GM23338 (cell line): ENCODE data around the gene HTR4. TPM values are rescaled to one million over a fixed set of nuclear protein-coding genes. Genes with fewer than 3 reads are reported as not detected.

Experiments
- ATAC-seq: fragments of 200-7000 bp; cut with Tn5 transposase; 3 replicates; pipeline ENCODE4 v1.9.1; 2020
- DNase-seq: peaks from one replicate; pipeline ENCODE4 v3.0.0-alpha.2; 2015; ENCODE audit warnings: low spot score
- H2AFZ ChIP-seq: fragments of 200-600 bp; sonication (generic); 2 replicates; pipeline ENCODE4 v1.8.0; 2016; ENCODE audit warnings: antibody characterized with exemption, mild to moderate bottlenecking, moderate library complexity
- H3F3A ChIP-seq: fragments of 200-600 bp; sonication (generic); replicated peaks from 2 replicates; pipeline ENCODE4 v1.8.0; 2017; ENCODE audit warnings: antibody characterized with exemption, mixed run types, low read depth
- H3K27ac ChIP-seq: fragments of 200-600 bp; sonication (generic); 2 replicates; pipeline ENCODE4 v1.6.1; 2016; ENCODE audit warnings: low read depth
- H3K27me3 ChIP-seq: fragments of 200-600 bp; sonication (generic); 2 replicates; pipeline ENCODE4 v1.8.0; 2016; ENCODE audit warnings: mild to moderate bottlenecking, mixed run types, moderate library complexity; ENCODE audit not compliant: insufficient read depth
- H3K36me3 ChIP-seq: fragments of 200-600 bp; sonication (generic); 2 replicates; pipeline ENCODE4 v1.8.0; 2016; ENCODE audit warnings: mild to moderate bottlenecking; ENCODE audit not compliant: insufficient read depth
- H3K4me1 ChIP-seq: fragments of 200-600 bp; sonication (generic); 2 replicates; pipeline ENCODE4 v1.8.0; 2016; ENCODE audit warnings: mild to moderate bottlenecking, moderate library complexity; ENCODE audit not compliant: insufficient read depth
- H3K4me2 ChIP-seq: fragments of 200-600 bp; sonication (generic); 2 replicates; pipeline ENCODE4 v1.7.1; 2017; ENCODE audit warnings: mixed run types
- H3K4me3 ChIP-seq: fragments of 200-600 bp; sonication (generic); 2 replicates; pipeline ENCODE4 v1.6.1; 2016; ENCODE audit warnings: mixed run types
- H3K79me2 ChIP-seq: fragments of 200-600 bp; sonication (generic); replicated peaks from 2 replicates; pipeline ENCODE4 v1.8.0; 2017; ENCODE audit warnings: mild to moderate bottlenecking; ENCODE audit not compliant: insufficient read depth
- H3K9me2 ChIP-seq: fragments of 200-600 bp; sonication (generic); 2 replicates; pipeline ENCODE4 v1.8.0; 2017; ENCODE audit not compliant: insufficient read depth
- H4K20me1 ChIP-seq: fragments of 200-600 bp; sonication (generic); replicated peaks from 2 replicates; pipeline ENCODE4 v1.8.0; 2017; ENCODE audit warnings: mild to moderate bottlenecking; ENCODE audit not compliant: insufficient read depth
- H3K27ac Mint-ChIP-seq: 2 replicates; pipeline ENCODE4 v1.8.0; 2020; ENCODE audit warnings: inconsistent platforms, mild to moderate bottlenecking, moderate library complexity, mixed read lengths
- H3K27me3 Mint-ChIP-seq: 3 replicates; pipeline ENCODE4 v1.8.0; 2022; ENCODE audit warnings: low read depth, mild to moderate bottlenecking, moderate library complexity, mixed read lengths, inconsistent platforms; ENCODE audit not compliant: insufficient read depth, poor library complexity
- H3K36me3 Mint-ChIP-seq: 3 replicates; pipeline ENCODE4 v1.8.0; 2021; ENCODE audit warnings: low read depth, mild to moderate bottlenecking, inconsistent platforms, moderate library complexity, mixed read lengths
- H3K4me1 Mint-ChIP-seq: 3 replicates; pipeline ENCODE4 v1.8.0; 2020; ENCODE audit warnings: mild to moderate bottlenecking, inconsistent platforms, mixed read lengths
- H3K4me3 Mint-ChIP-seq: 3 replicates; pipeline ENCODE4 v1.8.0; 2021; ENCODE audit warnings: moderate library complexity, mild to moderate bottlenecking, inconsistent platforms, mixed read lengths
- H3K9me3 Mint-ChIP-seq: 3 replicates; pipeline ENCODE4 v1.8.0; 2020; ENCODE audit warnings: moderate library complexity, mild to moderate bottlenecking, inconsistent platforms, mixed read lengths
- CREB1 ChIP-seq: fragments of 250-450 bp; sonication (Bioruptor Pico); IDR thresholded peaks from 2 replicates; pipeline ENCODE4 v1.5.0; 2020; ENCODE audit warnings: low read depth, mild to moderate bottlenecking, moderate library complexity
- EZH2phosphoT487 ChIP-seq: fragments of 200-600 bp; sonication (generic); IDR thresholded peaks from one replicate; pipeline ENCODE4 v1.8.1; 2018; ENCODE audit warnings: antibody characterized with exemption; ENCODE audit not compliant: unreplicated experiment
- JUNB ChIP-seq: IDR thresholded peaks from one replicate; pipeline ENCODE4 v1.6.1; 2016; ENCODE audit warnings: antibody characterized with exemption; ENCODE audit not compliant: unreplicated experiment
- NANOG ChIP-seq: IDR thresholded peaks from 2 replicates; pipeline ENCODE4 v1.6.1; 2016; ENCODE audit warnings: antibody characterized with exemption, borderline replicate concordance
- POLR2AphosphoS5 ChIP-seq: IDR thresholded peaks from 2 replicates; pipeline ENCODE4 v1.6.1; 2016; ENCODE audit warnings: antibody characterized with exemption, low read depth
- STAT1 ChIP-seq: IDR thresholded peaks from one replicate; pipeline ENCODE4 v1.6.1; 2016; ENCODE audit warnings: antibody characterized with exemption; ENCODE audit not compliant: unreplicated experiment
- ZNF114 ChIP-seq: fragments of 250-450 bp; sonication (Bioruptor Pico); IDR thresholded peaks from 2 replicates; pipeline ENCODE4 v1.5.0; 2020; ENCODE audit warnings: mild to moderate bottlenecking, moderate library complexity
- ZNF331 ChIP-seq: fragments of 250-450 bp; sonication (Bioruptor Pico); IDR thresholded peaks from 2 replicates; pipeline ENCODE4 v1.5.0; 2020; ENCODE audit warnings: low read depth, mild to moderate bottlenecking, moderate library complexity
- polyA plus RNA-seq: library from polyadenylated mRNA; unstranded; fragments of >200 nt; fragmentation: Nextera tagmentation; extraction: Ambion mirVana; gene quantifications from 2 replicates; pipeline ENCODE4 v1.2.1, GENCODE V29; 2016
- total RNA-seq: library from RNA; depleted of rRNA; stranded (reverse); fragments of >200 nt; shearing (Covaris generic); gene quantifications from 2 replicates; pipeline ENCODE4 v1.2.3, GENCODE V29; 2014
- TF ChIP-seq, protein P1 (sequence below), 2 experiments: fragments of 200-600 bp in 1 of 2; sonication (generic) in 1 of 2; conservative IDR thresholded peaks; 2 replicates each; pipeline versions ENCODE4 v1.5.1 to v1.6.1; 2016 to 2017; ENCODE audit warnings: antibody characterized with exemption in 2 of 2, low read depth in 2 of 2, mild to moderate bottlenecking in 2 of 2, moderate library complexity in 1 of 2
- TF ChIP-seq, protein P2 (sequence below): IDR thresholded peaks from one replicate; pipeline ENCODE4 v1.6.1; 2018; ENCODE audit warnings: antibody characterized with exemption; ENCODE audit not compliant: unreplicated experiment
- TF ChIP-seq, protein P3 (sequence below): IDR thresholded peaks from 2 replicates; pipeline ENCODE4 v1.6.1; 2016; ENCODE audit warnings: antibody characterized with exemption

HTR4 gene
- total and polyA plus RNA-seq, 2 experiments from 2014 or later, result 0.10 TPM; not detected in 1

DNA sequence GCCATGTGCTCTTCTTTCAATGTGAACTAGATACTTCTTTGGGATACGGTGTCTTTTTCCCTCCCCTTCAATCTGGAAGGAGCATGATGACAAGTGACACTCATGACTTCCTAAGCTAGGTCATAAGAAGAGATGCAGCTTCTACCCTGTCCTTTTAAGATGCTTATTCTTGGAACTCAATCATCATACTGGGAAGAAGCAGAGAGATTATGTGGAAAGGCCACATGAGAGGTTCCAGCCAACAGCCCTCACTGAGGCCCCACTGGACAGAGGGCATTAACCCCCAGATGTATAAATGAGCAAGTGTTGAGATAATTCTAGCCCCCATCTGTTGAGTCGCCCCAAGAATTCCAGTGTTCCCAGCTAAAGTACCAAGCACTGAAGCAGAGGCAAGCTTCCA lies 29.3 kb upstream of the HTR4 start (continued):
- TF ChIP-seq STAT1 (no peak), ZNF331 (CRISPR knock-in tag) (no peak), POLR2AphosphoS5 (no peak), NANOG (no peak)
- TF ChIP-seq, protein P1, sequence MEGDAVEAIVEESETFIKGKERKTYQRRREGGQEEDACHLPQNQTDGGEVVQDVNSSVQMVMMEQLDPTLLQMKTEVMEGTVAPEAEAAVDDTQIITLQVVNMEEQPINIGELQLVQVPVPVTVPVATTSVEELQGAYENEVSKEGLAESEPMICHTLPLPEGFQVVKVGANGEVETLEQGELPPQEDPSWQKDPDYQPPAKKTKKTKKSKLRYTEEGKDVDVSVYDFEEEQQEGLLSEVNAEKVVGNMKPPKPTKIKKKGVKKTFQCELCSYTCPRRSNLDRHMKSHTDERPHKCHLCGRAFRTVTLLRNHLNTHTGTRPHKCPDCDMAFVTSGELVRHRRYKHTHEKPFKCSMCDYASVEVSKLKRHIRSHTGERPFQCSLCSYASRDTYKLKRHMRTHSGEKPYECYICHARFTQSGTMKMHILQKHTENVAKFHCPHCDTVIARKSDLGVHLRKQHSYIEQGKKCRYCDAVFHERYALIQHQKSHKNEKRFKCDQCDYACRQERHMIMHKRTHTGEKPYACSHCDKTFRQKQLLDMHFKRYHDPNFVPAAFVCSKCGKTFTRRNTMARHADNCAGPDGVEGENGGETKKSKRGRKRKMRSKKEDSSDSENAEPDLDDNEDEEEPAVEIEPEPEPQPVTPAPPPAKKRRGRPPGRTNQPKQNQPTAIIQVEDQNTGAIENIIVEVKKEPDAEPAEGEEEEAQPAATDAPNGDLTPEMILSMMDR (conservative IDR thresholded peaks at IDR 0.05; ENCODE audit: low read depth in 2 of 2), result no peak
- TF ChIP-seq, protein P2, sequence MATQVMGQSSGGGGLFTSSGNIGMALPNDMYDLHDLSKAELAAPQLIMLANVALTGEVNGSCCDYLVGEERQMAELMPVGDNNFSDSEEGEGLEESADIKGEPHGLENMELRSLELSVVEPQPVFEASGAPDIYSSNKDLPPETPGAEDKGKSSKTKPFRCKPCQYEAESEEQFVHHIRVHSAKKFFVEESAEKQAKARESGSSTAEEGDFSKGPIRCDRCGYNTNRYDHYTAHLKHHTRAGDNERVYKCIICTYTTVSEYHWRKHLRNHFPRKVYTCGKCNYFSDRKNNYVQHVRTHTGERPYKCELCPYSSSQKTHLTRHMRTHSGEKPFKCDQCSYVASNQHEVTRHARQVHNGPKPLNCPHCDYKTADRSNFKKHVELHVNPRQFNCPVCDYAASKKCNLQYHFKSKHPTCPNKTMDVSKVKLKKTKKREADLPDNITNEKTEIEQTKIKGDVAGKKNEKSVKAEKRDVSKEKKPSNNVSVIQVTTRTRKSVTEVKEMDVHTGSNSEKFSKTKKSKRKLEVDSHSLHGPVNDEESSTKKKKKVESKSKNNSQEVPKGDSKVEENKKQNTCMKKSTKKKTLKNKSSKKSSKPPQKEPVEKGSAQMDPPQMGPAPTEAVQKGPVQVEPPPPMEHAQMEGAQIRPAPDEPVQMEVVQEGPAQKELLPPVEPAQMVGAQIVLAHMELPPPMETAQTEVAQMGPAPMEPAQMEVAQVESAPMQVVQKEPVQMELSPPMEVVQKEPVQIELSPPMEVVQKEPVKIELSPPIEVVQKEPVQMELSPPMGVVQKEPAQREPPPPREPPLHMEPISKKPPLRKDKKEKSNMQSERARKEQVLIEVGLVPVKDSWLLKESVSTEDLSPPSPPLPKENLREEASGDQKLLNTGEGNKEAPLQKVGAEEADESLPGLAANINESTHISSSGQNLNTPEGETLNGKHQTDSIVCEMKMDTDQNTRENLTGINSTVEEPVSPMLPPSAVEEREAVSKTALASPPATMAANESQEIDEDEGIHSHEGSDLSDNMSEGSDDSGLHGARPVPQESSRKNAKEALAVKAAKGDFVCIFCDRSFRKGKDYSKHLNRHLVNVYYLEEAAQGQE, result no peak

DNA sequence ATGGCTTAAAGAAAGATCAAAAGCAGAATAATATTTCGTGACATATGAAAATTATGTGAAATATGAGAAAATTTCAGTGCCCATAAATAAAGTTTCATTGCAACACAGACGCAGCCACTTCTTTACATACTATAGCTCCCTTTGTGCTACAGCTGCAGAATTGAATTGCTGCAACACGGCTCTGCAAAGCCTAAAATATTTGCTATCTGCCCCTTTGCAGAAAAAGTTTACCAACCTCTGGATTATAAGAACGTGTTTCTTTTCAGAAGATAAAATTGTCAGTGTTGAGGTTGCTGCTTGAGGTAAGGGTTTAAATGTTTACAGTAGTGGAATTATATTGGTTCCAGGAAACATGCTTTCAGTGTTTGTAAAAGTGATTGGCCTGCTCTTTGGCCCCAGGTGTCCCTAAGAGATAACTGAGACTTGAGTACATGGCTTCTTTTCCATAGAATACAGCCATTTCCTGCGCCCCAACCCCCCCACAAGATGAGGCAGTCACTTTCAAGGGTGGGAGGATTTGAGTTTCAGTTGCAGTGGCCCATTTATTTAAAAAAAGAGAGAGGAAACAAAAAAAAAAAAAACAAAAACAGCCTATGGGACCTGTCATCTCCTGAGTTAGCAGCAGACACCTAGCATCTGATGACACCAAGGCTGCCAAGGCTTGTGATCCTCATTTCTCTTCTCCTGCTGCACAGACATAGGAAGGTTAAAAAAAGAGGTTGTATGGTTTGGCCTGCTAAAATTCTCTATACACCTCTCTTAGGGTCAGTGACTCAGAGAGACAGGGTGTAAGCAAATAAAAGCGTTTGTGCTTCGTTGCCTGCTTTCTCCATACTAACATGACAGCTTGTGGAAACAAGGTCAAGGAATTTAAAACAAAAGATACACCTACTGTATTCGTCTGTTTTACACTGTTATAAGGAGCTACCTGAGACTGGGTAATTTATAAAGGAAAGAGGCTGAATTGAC lies 28.0 kb upstream of the HTR4 start:
- no peaks in the 10 kb centered on the region for H3K9me2 ChIP-seq
- H3K27me3 ChIP-seq, result no peaks in the 10 kb centered on the region
- Mint-ChIP-seq H3K4me1 (peaks cover 4% of the 10 kb centered on the region; the same call in 2 of the 3 replicates), H3K27ac (no peak overlapping the region), H3K36me3 (no peaks in the 10 kb centered on the region), H3K9me3 (no peaks in the 10 kb centered on the region; the same call in 2 of the 3 replicates), H3K4me3 (no peak overlapping the region), H3K27me3 (peaks cover 4% of the 10 kb centered on the region)
- H3K4me3 ChIP-seq, result no peak overlapping the region
- H3K27ac ChIP-seq, result no peak overlapping the region
- no peaks in the 10 kb centered on the region for H3K36me3 ChIP-seq
- H3K4me2 ChIP-seq, result no peak overlapping the region
- no peaks in the 10 kb centered on the region for H3F3A ChIP-seq
- TF ChIP-seq JUNB, result no peak
- TF ChIP-seq, protein P2, result no peak
- TF ChIP-seq ZNF114 (CRISPR knock-in tag), result no peak
- TF ChIP-seq, protein P3, sequence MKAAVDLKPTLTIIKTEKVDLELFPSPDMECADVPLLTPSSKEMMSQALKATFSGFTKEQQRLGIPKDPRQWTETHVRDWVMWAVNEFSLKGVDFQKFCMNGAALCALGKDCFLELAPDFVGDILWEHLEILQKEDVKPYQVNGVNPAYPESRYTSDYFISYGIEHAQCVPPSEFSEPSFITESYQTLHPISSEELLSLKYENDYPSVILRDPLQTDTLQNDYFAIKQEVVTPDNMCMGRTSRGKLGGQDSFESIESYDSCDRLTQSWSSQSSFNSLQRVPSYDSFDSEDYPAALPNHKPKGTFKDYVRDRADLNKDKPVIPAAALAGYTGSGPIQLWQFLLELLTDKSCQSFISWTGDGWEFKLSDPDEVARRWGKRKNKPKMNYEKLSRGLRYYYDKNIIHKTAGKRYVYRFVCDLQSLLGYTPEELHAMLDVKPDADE, result no peak
- TF ChIP-seq EZH2phosphoT487, result no peak
- no peak for TF ChIP-seq ZNF331 (CRISPR knock-in tag)
- no peak for TF ChIP-seq POLR2AphosphoS5
- no peak for TF ChIP-seq NANOG
- no peak for TF ChIP-seq CREB1 (CRISPR knock-in tag)
- no peaks in the 10 kb centered on the region for H3K4me1 ChIP-seq
- H3K79me2 ChIP-seq, result no peaks in the 10 kb centered on the region
- ATAC-seq, result no peak
- DNase-seq, result no peak
- no peak overlapping the region for H2AFZ ChIP-seq
- no peaks in the 10 kb centered on the region for H4K20me1 ChIP-seq
